ENCODE measurements around the gene ZDHHC7. TPM values are rescaled to one million over a fixed set of nuclear protein-coding genes. Genes with fewer than 3 reads are reported as not detected.

ZDHHC7 gene
- total and polyA plus RNA-seq, 4 experiments from 2014 or later, result 27.1 to 40.2 (median 34.7) TPM

DNA sequence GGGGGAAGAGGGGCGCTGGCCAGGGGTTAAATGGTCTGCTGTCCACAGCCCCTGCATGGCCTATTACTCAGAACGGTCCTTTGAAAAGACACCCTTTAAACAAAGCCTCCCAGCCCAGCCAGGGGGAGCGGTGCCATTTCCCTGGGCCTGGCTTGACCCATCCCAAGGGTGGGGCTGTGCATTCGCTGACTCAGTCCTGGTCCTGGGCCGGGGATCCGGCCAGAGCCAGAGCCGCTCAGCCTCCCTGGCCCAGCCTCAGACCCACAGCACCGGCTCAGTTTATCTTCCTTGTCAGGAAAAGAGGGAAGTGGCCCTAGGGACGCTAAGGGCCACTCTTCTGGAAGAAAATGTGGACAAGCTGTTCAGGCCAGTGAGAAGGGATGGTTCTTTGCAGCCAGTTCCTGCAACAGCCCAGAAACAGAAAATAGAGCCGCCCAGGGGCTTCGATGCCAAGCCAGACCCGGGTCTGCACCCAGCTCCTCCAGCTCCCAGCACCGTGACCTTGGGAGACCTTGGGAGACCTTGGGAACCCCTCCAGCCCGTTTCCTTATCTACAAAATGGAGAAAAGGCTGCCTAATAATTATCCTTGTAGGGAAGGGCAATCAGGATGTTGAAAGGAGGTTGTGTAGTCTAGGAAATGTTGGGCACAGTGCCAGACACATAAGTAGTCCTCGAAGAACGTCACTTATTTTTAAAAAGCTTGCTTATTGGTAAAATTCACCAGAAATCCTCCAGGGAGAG lies 82.5 kb downstream of the ZDHHC7 start:
- Histone ChIP-seq H3K27me3 (ENCODE audit: insufficient read depth, low read length) (no peaks in the 10 kb centered on the region), H3K4me1 (ENCODE audit: insufficient read depth, low read length) (peaks cover 3% of the 10 kb centered on the region), H3K27ac (ENCODE audit: low read depth, low read length) (no peak overlapping the region), H3K36me3 (ENCODE audit: insufficient read depth, low read length) (no peaks in the 10 kb centered on the region), H3K4me3 (ENCODE audit: low read length in 2 of 2) (no peak overlapping the region), H3K9me3 (ENCODE audit: control insufficient read depth in 1 of 2, low read length in 2 of 2) (no peaks in the 10 kb centered on the region)
- ChIA-PET CTCF (ENCODE audit: partially characterized antibody) (interaction anchor here (0.8 to 1.1 kb wide), 2 partner anchors 25 to 174 kb away, joined by 3 to 4 read pairs; no protein-coding TSS in a partner anchor), POLR2A (ENCODE audit: partially characterized antibody) (no interaction called here)
- Mint-ChIP-seq H3K9me3 (no peaks in the 10 kb centered on the region), H3K27me3 (no peaks in the 10 kb centered on the region), H3K4me3 (no peak overlapping the region), H3K27ac (peak overlapping the region in 1 of 7 donors; percentile 48), H3K4me1 (peaks cover 0 to 5% (median 2%) of the 10 kb centered on the region in 4 donors), H3K36me3 (no peaks in the 10 kb centered on the region)
- DNase-seq, result no peak
- intact Hi-C loops (cut with micrococcal nuclease), result no loop called here

DNA sequence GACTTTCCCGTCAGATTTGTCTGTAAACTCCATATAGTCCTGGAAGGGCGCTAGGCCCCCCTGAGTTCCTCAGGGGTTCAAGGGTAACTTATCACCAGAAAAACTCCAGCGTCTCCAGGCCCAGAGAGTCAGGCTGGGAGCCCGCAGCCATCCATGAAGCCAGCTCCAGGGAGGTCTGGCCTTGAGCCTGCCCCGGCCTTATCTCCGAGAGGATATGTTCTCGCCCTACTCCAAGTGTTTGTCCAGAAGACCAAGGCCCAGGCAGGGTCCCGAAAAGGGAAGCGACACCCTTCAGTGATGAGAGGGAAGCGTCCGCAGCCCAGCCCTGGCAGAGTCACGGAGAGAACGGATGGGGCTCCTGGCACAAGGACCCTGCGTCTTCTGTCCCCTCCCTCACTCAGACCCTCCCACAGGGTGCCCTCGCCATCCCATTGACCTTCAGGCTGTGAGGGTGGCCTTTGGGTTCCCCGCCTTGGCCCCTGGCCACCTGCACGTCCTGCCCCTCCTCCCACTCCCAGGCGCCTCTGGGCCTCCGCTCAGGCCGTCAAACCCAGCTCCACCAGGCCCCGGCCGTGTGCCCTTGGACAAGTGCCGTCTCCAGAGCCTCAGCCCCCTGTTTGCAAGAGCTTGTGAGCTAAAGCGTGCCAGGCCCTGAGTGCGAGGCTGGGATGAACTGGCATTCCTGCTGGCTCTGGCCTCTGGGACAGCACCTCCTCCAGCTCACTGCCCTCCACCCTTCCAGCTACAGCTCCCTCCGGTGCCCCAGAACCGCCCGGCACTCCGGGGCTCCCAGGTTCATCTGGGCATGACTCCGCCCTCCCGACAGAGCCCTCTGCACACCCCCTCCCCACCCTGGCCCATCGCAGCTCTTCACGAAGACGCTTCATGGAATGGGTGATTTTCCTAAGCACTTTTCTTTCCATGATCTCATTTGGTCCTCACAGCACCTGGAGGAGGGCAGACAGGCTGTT lies 83.4 kb downstream of the ZDHHC7 start:
- no peaks in the 10 kb centered on the region for H3K9me3 Mint-ChIP-seq
- no peaks in the 10 kb centered on the region for H3K36me3 ChIP-seq (ENCODE audit: insufficient read depth, low read length)
- ChIA-PET POLR2A (ENCODE audit: partially characterized antibody) (no interaction called here), CTCF (ENCODE audit: partially characterized antibody) (interaction anchor here (0.8 to 3.9 kb wide), 5 partner anchors 25 to 175 kb away, joined by 3 to 37 read pairs (median 11); no protein-coding TSS in a partner anchor)
- no peak for DNase-seq
- no peak overlapping the region for H3K4me3 ChIP-seq (ENCODE audit: low read length in 2 of 2)
- intact Hi-C loops (cut with micrococcal nuclease), result loop anchor here (2.0 kb wide), 1 partner anchor 159 kb away; no protein-coding TSS in a partner anchor
- no peaks in the 10 kb centered on the region for H3K9me3 ChIP-seq (ENCODE audit: control insufficient read depth in 1 of 2, low read length in 2 of 2)
- no peak overlapping the region for H3K27ac Mint-ChIP-seq
- no peaks in the 10 kb centered on the region for H3K27me3 ChIP-seq (ENCODE audit: insufficient read depth, low read length)
- peaks cover 3% of the 10 kb centered on the region for H3K4me1 ChIP-seq (ENCODE audit: insufficient read depth, low read length)
- peaks cover 0 to 5% (median 2%) of the 10 kb centered on the region in 4 donors for H3K4me1 Mint-ChIP-seq
- no peaks in the 10 kb centered on the region for H3K36me3 Mint-ChIP-seq
- no peaks in the 10 kb centered on the region for H3K27me3 Mint-ChIP-seq
- no peak overlapping the region for H3K4me3 Mint-ChIP-seq
- H3K27ac ChIP-seq (ENCODE audit: low read depth, low read length), result no peak overlapping the region

DNA sequence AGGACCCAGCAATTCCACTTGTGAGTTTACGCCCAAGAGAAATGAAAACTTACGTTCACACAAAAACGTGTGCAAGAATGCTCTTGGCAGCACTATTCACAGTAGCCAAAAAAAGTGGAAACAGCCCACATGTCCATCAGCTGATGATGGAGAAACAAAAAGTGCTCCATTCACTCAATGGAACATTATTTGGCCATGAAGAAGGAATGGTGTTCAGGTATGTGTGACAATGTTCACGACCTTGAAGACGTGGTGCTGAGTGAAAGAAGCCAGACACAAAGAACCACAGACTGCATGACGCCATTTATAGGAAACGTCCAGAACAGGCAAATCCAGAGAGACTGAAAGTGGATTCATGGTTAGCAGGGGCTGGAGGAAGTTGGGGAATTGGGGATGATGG lies 84.9 kb downstream of the ZDHHC7 start:
- no peaks in the 10 kb centered on the region for H3K36me3 ChIP-seq (ENCODE audit: insufficient read depth, low read length)
- ChIA-PET CTCF (ENCODE audit: partially characterized antibody) (interaction anchor here (0.9 to 3.9 kb wide), 13 partner anchors 8 to 180 kb away, joined by 3 to 37 read pairs (median 6); no protein-coding TSS in a partner anchor), POLR2A (ENCODE audit: partially characterized antibody) (no interaction called here)
- H3K4me1 Mint-ChIP-seq, result peaks cover 0 to 5% (median 2%) of the 10 kb centered on the region in 4 donors
- no peaks in the 10 kb centered on the region for H3K27me3 ChIP-seq (ENCODE audit: insufficient read depth, low read length)
- H3K27ac Mint-ChIP-seq, result no peak overlapping the region
- H3K27ac ChIP-seq (ENCODE audit: low read depth, low read length), result no peak overlapping the region
- no peaks in the 10 kb centered on the region for H3K27me3 Mint-ChIP-seq
- H3K4me1 ChIP-seq (ENCODE audit: insufficient read depth, low read length), result peaks cover 3% of the 10 kb centered on the region
- intact Hi-C loops (cut with micrococcal nuclease), result loop anchor here (2.0 kb wide), 1 partner anchor 160 kb away; no protein-coding TSS in a partner anchor
- H3K36me3 Mint-ChIP-seq, result no peaks in the 10 kb centered on the region
- no peaks in the 10 kb centered on the region for H3K9me3 ChIP-seq (ENCODE audit: control insufficient read depth in 1 of 2, low read length in 2 of 2)
- no peak for DNase-seq
- H3K4me3 ChIP-seq (ENCODE audit: low read length in 2 of 2), result no peak overlapping the region
- H3K9me3 Mint-ChIP-seq, result no peaks in the 10 kb centered on the region
- no peak overlapping the region for H3K4me3 Mint-ChIP-seq

DNA sequence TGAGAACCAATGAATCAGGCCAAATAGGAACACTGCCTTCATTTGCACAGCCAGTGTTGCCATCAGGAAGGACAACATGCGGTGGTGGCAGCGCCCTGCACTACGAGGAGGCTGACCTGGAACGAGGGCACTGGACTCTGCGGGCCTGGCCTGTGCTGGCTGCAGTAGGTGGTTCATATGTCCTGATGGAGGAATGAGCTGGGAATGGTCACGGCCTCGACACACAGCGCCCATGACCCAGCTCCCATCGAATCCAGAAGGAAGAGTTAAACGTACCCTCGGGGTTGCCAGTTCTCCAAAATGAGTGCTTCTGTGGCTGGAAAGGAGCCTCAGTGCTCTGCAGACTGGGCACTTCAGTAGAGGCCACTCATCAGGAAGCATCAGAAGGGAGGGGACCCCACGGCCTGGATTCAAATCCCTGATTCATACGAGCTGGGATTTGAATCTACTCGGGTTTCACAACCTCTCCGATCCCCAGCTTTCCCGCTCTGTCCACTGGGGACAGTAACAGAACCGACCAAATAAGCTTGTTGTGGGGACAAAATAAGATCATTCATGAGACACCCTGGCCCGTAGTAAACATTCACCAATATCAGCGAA lies 85.5 kb downstream of the ZDHHC7 start:
- H3K36me3 Mint-ChIP-seq, result no peaks in the 10 kb centered on the region

DNA sequence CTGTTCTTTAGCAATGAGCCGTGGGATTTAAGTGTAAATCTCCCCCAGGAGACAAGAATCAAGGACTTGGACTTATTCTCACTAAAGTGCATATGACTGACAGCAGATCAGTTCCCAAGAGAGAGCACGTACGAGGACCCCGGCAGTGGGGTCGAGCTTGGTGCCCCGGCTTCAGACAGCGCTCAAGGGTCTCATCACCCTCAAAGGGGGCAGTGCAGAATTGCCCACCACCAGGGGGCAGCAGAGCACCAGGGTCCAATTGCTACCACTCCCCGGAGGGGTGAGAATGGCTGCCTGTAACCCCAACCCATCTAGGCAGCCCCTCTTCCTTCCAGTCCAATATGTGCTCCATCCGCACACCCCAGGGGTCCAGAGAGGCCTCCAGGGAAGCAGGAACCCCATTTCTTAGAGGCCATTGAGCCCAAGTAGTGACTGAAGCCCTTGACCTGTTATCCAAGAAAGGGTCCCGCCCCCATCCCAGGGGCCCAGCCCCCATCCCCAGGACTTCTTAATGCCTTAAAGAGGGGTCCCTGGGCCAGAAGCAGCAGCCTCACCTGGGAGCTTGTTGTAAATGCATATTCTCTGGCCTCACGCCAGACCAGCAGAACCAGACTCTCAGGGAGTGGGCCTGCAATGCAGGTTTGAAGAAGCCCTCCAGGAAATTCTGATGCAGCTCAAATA lies 86.1 kb downstream of the ZDHHC7 start:
- no peaks in the 10 kb centered on the region for H3K36me3 Mint-ChIP-seq
- no peak overlapping the region for H3K27ac ChIP-seq (ENCODE audit: low read depth, low read length)
- ChIA-PET POLR2A (ENCODE audit: partially characterized antibody) (no interaction called here), CTCF (ENCODE audit: partially characterized antibody) (interaction anchor here (1.0 to 3.9 kb wide), 15 partner anchors 9 to 178 kb away, joined by 3 to 37 read pairs (median 6); no protein-coding TSS in a partner anchor)
- peaks cover 0 to 2% of the 10 kb centered on the region in 2 donors for H3K27me3 Mint-ChIP-seq
- DNase-seq, result peak; percentile 49 to 56 (median 55)
- no peak overlapping the region for H3K4me3 Mint-ChIP-seq
- peaks cover 0 to 3% (median under 1%) of the 10 kb centered on the region in 4 donors for H3K4me1 Mint-ChIP-seq
- H3K36me3 ChIP-seq (ENCODE audit: insufficient read depth, low read length), result no peaks in the 10 kb centered on the region
- no peak overlapping the region for H3K27ac Mint-ChIP-seq
- intact Hi-C loops (cut with micrococcal nuclease), result loop anchor here (1.0 kb wide), 3 partner anchors 27 to 171 kb away; no protein-coding TSS in a partner anchor
- no peaks in the 10 kb centered on the region for H3K27me3 ChIP-seq (ENCODE audit: insufficient read depth, low read length)
- H3K4me1 ChIP-seq (ENCODE audit: insufficient read depth, low read length), result peaks cover 2% of the 10 kb centered on the region
- no peaks in the 10 kb centered on the region for H3K9me3 Mint-ChIP-seq
- H3K9me3 ChIP-seq (ENCODE audit: control insufficient read depth in 1 of 2, low read length in 2 of 2), result no peaks in the 10 kb centered on the region
- H3K4me3 ChIP-seq (ENCODE audit: low read length in 2 of 2), result no peak overlapping the region

More for the DNA sequence above, 85.5 kb downstream of the ZDHHC7 start:
- H3K4me3 ChIP-seq (ENCODE audit: low read length in 2 of 2), result no peak overlapping the region
- Mint-ChIP-seq H3K9me3 (no peaks in the 10 kb centered on the region), H3K4me3 (no peak overlapping the region), H3K27ac (no peak overlapping the region), H3K4me1 (peaks cover 0 to 3% (median 1%) of the 10 kb centered on the region in 4 donors), H3K27me3 (no peaks in the 10 kb centered on the region)
- intact Hi-C loops (cut with micrococcal nuclease), result loop anchor here (1.0 to 2.0 kb wide), 4 partner anchors 26 to 172 kb away; no protein-coding TSS in a partner anchor
- ChIA-PET CTCF (ENCODE audit: partially characterized antibody) (interaction anchor here (1.1 to 3.9 kb wide), 13 partner anchors 9 to 179 kb away, joined by 3 to 37 read pairs (median 6); no protein-coding TSS in a partner anchor), POLR2A (ENCODE audit: partially characterized antibody) (no interaction called here)
- no peaks in the 10 kb centered on the region for H3K9me3 ChIP-seq (ENCODE audit: control insufficient read depth in 1 of 2, low read length in 2 of 2)
- DNase-seq, result no peak
- H3K27me3 ChIP-seq (ENCODE audit: insufficient read depth, low read length), result no peaks in the 10 kb centered on the region
- H3K4me1 ChIP-seq (ENCODE audit: insufficient read depth, low read length), result peaks cover 3% of the 10 kb centered on the region
- H3K36me3 ChIP-seq (ENCODE audit: insufficient read depth, low read length), result no peaks in the 10 kb centered on the region
- no peak overlapping the region for H3K27ac ChIP-seq (ENCODE audit: low read depth, low read length)

DNA sequence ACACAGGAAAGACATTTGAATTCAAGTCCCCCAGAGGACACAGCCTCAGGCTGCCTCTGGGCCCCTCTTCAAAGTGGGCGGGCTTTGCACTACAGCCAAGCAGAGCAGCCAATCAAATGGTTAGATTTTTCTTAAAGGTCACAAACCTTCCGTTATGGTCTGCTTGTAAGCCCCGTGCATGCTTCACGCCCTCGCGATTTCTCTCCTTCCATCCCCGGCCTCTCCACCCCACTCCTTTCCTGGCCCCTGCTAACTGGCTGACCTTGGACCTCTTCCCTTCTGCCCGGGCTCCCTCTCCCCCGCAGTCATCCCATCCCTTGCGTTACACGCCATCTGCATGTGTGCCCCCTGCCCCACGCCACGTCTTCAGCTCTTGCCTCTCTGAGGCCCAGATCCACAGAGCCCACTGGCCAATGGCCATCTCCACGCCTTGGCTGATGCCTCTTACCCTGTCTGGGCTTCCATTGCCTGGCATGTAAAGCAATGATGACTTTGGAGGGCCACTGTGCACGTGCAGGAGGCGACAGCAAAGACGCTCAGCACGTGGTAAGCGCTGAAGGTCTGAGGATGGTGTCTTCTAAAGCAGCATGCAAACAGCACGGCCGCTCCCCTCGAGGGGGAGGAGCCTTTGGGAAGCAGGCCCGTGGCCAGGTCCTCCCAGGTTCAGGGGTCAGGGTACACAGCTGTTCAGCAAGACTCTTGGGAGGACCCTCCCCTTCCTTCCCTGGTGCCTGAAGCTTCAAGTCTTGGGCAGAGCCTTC lies 86.8 kb downstream of the ZDHHC7 start:
- no peak overlapping the region for H3K27ac Mint-ChIP-seq
- H3K4me1 Mint-ChIP-seq, result peaks cover 0 to under 1% (median under 1%) of the 10 kb centered on the region in 4 donors
- Histone ChIP-seq H3K4me1 (ENCODE audit: insufficient read depth, low read length) (no peaks in the 10 kb centered on the region), H3K36me3 (ENCODE audit: insufficient read depth, low read length) (no peaks in the 10 kb centered on the region), H3K9me3 (ENCODE audit: control insufficient read depth in 1 of 2, low read length in 2 of 2) (no peaks in the 10 kb centered on the region), H3K27ac (ENCODE audit: low read depth, low read length) (no peak overlapping the region), H3K27me3 (ENCODE audit: insufficient read depth, low read length) (no peaks in the 10 kb centered on the region), H3K4me3 (ENCODE audit: low read length in 2 of 2) (no peak overlapping the region)
- POLR2A ChIA-PET (ENCODE audit: partially characterized antibody), result no interaction called here
- DNase-seq, result no peak
- H3K27me3 Mint-ChIP-seq, result peaks cover 0 to 2% of the 10 kb centered on the region in 2 donors
- H3K36me3 Mint-ChIP-seq, result no peaks in the 10 kb centered on the region
- H3K4me3 Mint-ChIP-seq, result no peak overlapping the region
- CTCF ChIA-PET (ENCODE audit: partially characterized antibody), result interaction anchor here (1.0 to 3.9 kb wide), 10 partner anchors 12 to 171 kb away, joined by 3 to 37 read pairs (median 5); no protein-coding TSS in a partner anchor
- no peaks in the 10 kb centered on the region for H3K9me3 Mint-ChIP-seq
- intact Hi-C loops (cut with micrococcal nuclease), result loop anchor here (1.0 kb wide), 3 partner anchors 28 to 170 kb away; no protein-coding TSS in a partner anchor

All from CD4-positive, alpha-beta memory T cell (primary cell).